Hepatic stellate cell (primary cell): ENCODE data around the gene CCL25.
"Not testable (repeated sequence)": the region's sequence is repeated elsewhere in the genome, so short reads cannot be mapped to it uniquely, and the experiment has no call there.

Experiments used
- DNase-seq: peaks from one replicate; pipeline ENCODE4 v3.0.0; 2011; ENCODE audit warnings: low spot score

CCL25 gene

GRCh38 chr19:8085598-8086408 lies 33.2 kb downstream of the CCL25 start:
- DNase-seq, result no peak

GRCh38 chr19:8086849-8087248 lies 34.3 kb downstream of the CCL25 start:
- DNase-seq, result no peak

- DNase-seq, result no peak
Measured at GRCh38 chr19:8087876-8088275, 35.3 kb downstream of the CCL25 start.

- DNase-seq, result no peak
Measured at GRCh38 chr19:8088752-8089663, 36.4 kb downstream of the CCL25 start.

- no peak for DNase-seq
Measured at GRCh38 chr19:8089664-8090601, 37.4 kb downstream of the CCL25 start.

GRCh38 chr19:8090950-8091349 lies 38.4 kb downstream of the CCL25 start:
- DNase-seq, result no peak

GRCh38 chr19:8093740-8094139 lies 41.2 kb downstream of the CCL25 start:
- no peak for DNase-seq

GRCh38 chr19:8094336-8094735 lies 41.8 kb downstream of the CCL25 start:
- no peak for DNase-seq

GRCh38 chr19:8095354-8095886 lies 42.9 kb downstream of the CCL25 start:
- DNase-seq, result no peak

GRCh38 chr19:8096071-8096470 lies 43.5 kb downstream of the CCL25 start:
- DNase-seq, result no peak

- no peak for DNase-seq
Measured at GRCh38 chr19:8097198-8097597, 44.6 kb downstream of the CCL25 start.

- DNase-seq, result no peak
Measured at GRCh38 chr19:8097681-8098567, 45.4 kb downstream of the CCL25 start.

GRCh38 chr19:8101311-8101710 lies 48.8 kb downstream of the CCL25 start:
- DNase-seq, result no peak

- DNase-seq, result not testable (repeated sequence)
Measured at GRCh38 chr19:8101910-8102309, 49.4 kb downstream of the CCL25 start.

- no peak for DNase-seq
Measured at GRCh38 chr19:8105471-8105870, 52.9 kb downstream of the CCL25 start.

GRCh38 chr19:8107301-8107903 lies 54.8 kb downstream of the CCL25 start:
- DNase-seq, result no peak

- no peak for DNase-seq
Measured at GRCh38 chr19:8108560-8109445, 56.2 kb downstream of the CCL25 start.

- DNase-seq, result no peak
Measured at GRCh38 chr19:8109455-8109854, 56.9 kb downstream of the CCL25 start.
